Naive thymus-derived CD4-positive, alpha-beta T cell (primary cell): ENCODE results near the gene FBXO28. TPM values are rescaled to one million over a fixed set of nuclear protein-coding genes. Genes with fewer than 3 reads are reported as not detected.

Experiments
- ATAC-seq: fragments of 150-1000 bp; cut with Tn5 transposase; 2 replicates; pipeline ENCODE4 v1.10.0; 2021; ENCODE audit warnings: mild to moderate bottlenecking, moderate library complexity
- CTCF ChIA-PET: fragments of 350-600 bp; sonication (Branson Sonifier 250); formaldehyde crosslinking; loops from one replicate; lab custom pipeline; 2021; ENCODE audit warnings: antibody characterized with exemption; lab: Charles Lee
- POLR2A ChIA-PET: fragments of 350-600 bp; sonication (Branson Sonifier 250); formaldehyde crosslinking; loops from one replicate; lab custom pipeline; 2021; ENCODE audit warnings: antibody characterized with exemption, inconsistent platforms; lab: Charles Lee
- DNase-seq, 9 donors: peaks; one replicate each; pipeline versions ENCODE4 v3.0.0 to v3.0.0-alpha.2; 2020 to 2022; ENCODE audit warnings: mixed read lengths in 1 of 9
- H3K27ac ChIP-seq: one replicate; pipeline ENCODE4 v1.7.0; 2013; ENCODE audit warnings: mild to moderate bottlenecking, low read depth, low read length, moderate library complexity
- H3K27me3 ChIP-seq, 2 donors: one replicate each; pipeline ENCODE4 v1.7.0; 2013; ENCODE audit warnings: low read length in 2 of 2, mild to moderate bottlenecking in 2 of 2, moderate library complexity in 2 of 2; ENCODE audit not compliant: control insufficient read depth in 2 of 2, insufficient read depth in 2 of 2
- H3K36me3 ChIP-seq, 3 experiments: 1 replicate in 2 of 3; 2 replicates in 1 of 3; pipeline ENCODE4 v1.7.0; 2013; ENCODE audit warnings: low read length in 3 of 3, mild to moderate bottlenecking in 3 of 3, moderate library complexity in 1 of 3; ENCODE audit not compliant: insufficient read depth in 3 of 3, control insufficient read depth in 2 of 3
- H3K4me1 ChIP-seq, 2 donors: one replicate each; pipeline ENCODE4 v1.7.0; 2013; ENCODE audit warnings: low read length in 2 of 2, mild to moderate bottlenecking in 2 of 2, moderate library complexity in 1 of 2; ENCODE audit not compliant: control insufficient read depth in 2 of 2, insufficient read depth in 2 of 2
- H3K4me3 ChIP-seq: 2 replicates; pipeline ENCODE4 v1.7.0; 2013; ENCODE audit warnings: mild to moderate bottlenecking, low read length
- H3K9me3 ChIP-seq, 3 experiments: 1 replicate in 2 of 3; 2 replicates in 1 of 3; pipeline ENCODE4 v1.7.0; 2013; ENCODE audit warnings: low read length in 3 of 3; ENCODE audit not compliant: control insufficient read depth in 2 of 3
- H3K27ac Mint-ChIP-seq, 9 donors: one replicate each; pipeline ENCODE4 v1.8.0; 2020 to 2022; ENCODE audit warnings: mixed read lengths in 9 of 9, mild to moderate bottlenecking in 8 of 9, moderate library complexity in 5 of 9, inconsistent platforms in 2 of 9
- H3K27me3 Mint-ChIP-seq, 5 donors: one replicate each; pipeline ENCODE4 v1.8.0; 2021 to 2022; ENCODE audit warnings: mixed read lengths in 5 of 5, mild to moderate bottlenecking in 1 of 5
- H3K36me3 Mint-ChIP-seq, 5 donors: one replicate each; pipeline ENCODE4 v1.8.0; 2020 to 2022; ENCODE audit warnings: mixed read lengths in 5 of 5, mild to moderate bottlenecking in 3 of 5, inconsistent platforms in 1 of 5
- H3K4me1 Mint-ChIP-seq, 7 donors: one replicate each; pipeline ENCODE4 v1.8.0; 2020 to 2022; ENCODE audit warnings: mixed read lengths in 7 of 7, mild to moderate bottlenecking in 3 of 7, inconsistent platforms in 1 of 7
- H3K4me3 Mint-ChIP-seq, 10 donors: one replicate each; pipeline ENCODE4 v1.8.0; 2020 to 2022; ENCODE audit warnings: mild to moderate bottlenecking in 10 of 10, mixed read lengths in 10 of 10, moderate library complexity in 6 of 10, inconsistent platforms in 2 of 10
- H3K9me3 Mint-ChIP-seq, 11 donors: one replicate each; pipeline ENCODE4 v1.8.0; 2020 to 2022; ENCODE audit warnings: mixed read lengths in 11 of 11, mild to moderate bottlenecking in 4 of 11, inconsistent platforms in 1 of 11, moderate library complexity in 1 of 11
- intact Hi-C, 2 donors: fragments of 100-400 bp; cut with micrococcal nuclease; formaldehyde crosslinking; loops; one replicate each; pipeline ENCODE4 v1.15.1; 2023
- polyA plus RNA-seq, 2 donors: library from polyadenylated mRNA; unstranded; fragments of 300-500 nt; fragmentation: Illumina TruSeq; gene quantifications; one replicate each; pipeline ENCODE4 v1.2.3, GENCODE V29; 2021
- total RNA-seq, 6 experiments: library from RNA in 5 of 6; stranded (reverse) in 5 of 6; gene quantifications; 1 replicate in 5 of 6; 2 replicates in 1 of 6; pipeline ENCODE4 v1.2.3 and lab custom pipeline; 2021 to 2026

FBXO28 gene
- total and polyA plus RNA-seq, 7 experiments from 2014 or later = 15.1 to 37.8 (median 26.2) TPM

GRCh38 chr1:224189561-224189960, 75.7 kb downstream of the FBXO28 start:
- H3K36me3 Mint-ChIP-seq = peaks cover 5 to 43% (median 30%) of the 10 kb centered on the region in 5 donors
- H3K4me3 Mint-ChIP-seq = no peak overlapping the region
- CTCF ChIA-PET = no interaction called here

GRCh38 chr1:224192082-224192788, 78.3 kb downstream of the FBXO28 start:
- H3K27me3 Mint-ChIP-seq = no peaks in the 10 kb centered on the region
- Histone ChIP-seq H3K9me3 (no peaks in the 10 kb centered on the region), H3K36me3 (peaks cover 5 to 40% (median 5%) of the 10 kb centered on the region in 3 experiments), H3K4me3 (no peak overlapping the region), H3K27me3 (no peaks in the 10 kb centered on the region), H3K27ac (no peak overlapping the region), H3K4me1 (peaks cover 0 to 5% of the 10 kb centered on the region in 2 donors)
- ATAC-seq (no peak), DNase-seq (no peak)
- peak overlapping the region in 4 of 9 donors; percentile 51 to 74 (median 56) for H3K27ac Mint-ChIP-seq
- H3K4me1 Mint-ChIP-seq = peaks cover 11 to 37% (median 23%) of the 10 kb centered on the region in 7 donors
- ChIA-PET CTCF (interaction anchor here (0.6 to 0.9 kb wide), 2 partner anchors 14 to 25 kb away, joined by 3 to 8 read pairs; no protein-coding TSS in a partner anchor), POLR2A (interaction anchor here (1.1 kb wide), 1 partner anchor 19 kb away, joined by 3 read pairs; no protein-coding TSS in a partner anchor)
- H3K4me3 Mint-ChIP-seq = peak overlapping the region in 1 of 10 donors; percentile 25
- intact Hi-C loops = no loop called here
- peaks cover 0 to 3% (median 0%) of the 10 kb centered on the region in 11 donors for H3K9me3 Mint-ChIP-seq
- H3K36me3 Mint-ChIP-seq = peaks cover 5 to 40% (median 29%) of the 10 kb centered on the region in 5 donors

More at GRCh38 chr1:224189561-224189960, 75.7 kb downstream of the FBXO28 start:
- DNase-seq = no peak
- H3K36me3 ChIP-seq = peaks cover 5 to 37% (median 5%) of the 10 kb centered on the region in 3 experiments
- H3K4me1 Mint-ChIP-seq = peaks cover 25 to 50% (median 43%) of the 10 kb centered on the region in 7 donors
- ATAC-seq = no peak
- no peaks in the 10 kb centered on the region for H3K27me3 ChIP-seq
- intact Hi-C loops = loop anchor here in 1 of 2 donors (10.0 kb wide), 3 partner anchors 475 to 1475 kb away; partner anchors contain the start of genes AIDA, BROX, CAPN2 and LBR
- no peak overlapping the region for H3K27ac ChIP-seq
- H3K4me3 ChIP-seq = no peak overlapping the region
- H3K9me3 Mint-ChIP-seq = peaks cover 0 to 3% (median 0%) of the 10 kb centered on the region in 11 donors
- peaks cover 11 to 13% of the 10 kb centered on the region in 2 donors for H3K4me1 ChIP-seq
- POLR2A ChIA-PET = no interaction called here
- peak overlapping the region in 4 of 9 donors; percentile 24 to 55 (median 50) for H3K27ac Mint-ChIP-seq
- no peaks in the 10 kb centered on the region for H3K27me3 Mint-ChIP-seq
- no peaks in the 10 kb centered on the region for H3K9me3 ChIP-seq

GRCh38 chr1:224193319-224193966, 79.5 kb downstream of the FBXO28 start:
- CTCF ChIA-PET = interaction anchor here (0.7 to 0.9 kb wide), 2 partner anchors 13 to 19 kb away, joined by 3 read pairs; no protein-coding TSS in a partner anchor
- H3K4me3 ChIP-seq = no peak overlapping the region
- no peaks in the 10 kb centered on the region for H3K9me3 ChIP-seq
- H3K27ac Mint-ChIP-seq = peak overlapping the region in 2 of 9 donors; percentile 30 to 54
- H3K4me3 Mint-ChIP-seq = no peak overlapping the region
- peaks cover 0 to 2% (median 0%) of the 10 kb centered on the region in 11 donors for H3K9me3 Mint-ChIP-seq
- ATAC-seq (no peak), DNase-seq (no peak)
- POLR2A ChIA-PET = interaction anchor here (1.0 to 1.1 kb wide), 2 partner anchors 11 to 21 kb away, joined by 3 read pairs; no protein-coding TSS in a partner anchor
- H3K36me3 ChIP-seq = peaks cover 5 to 40% (median 5%) of the 10 kb centered on the region in 3 experiments
- peaks cover 0 to 3% of the 10 kb centered on the region in 2 donors for H3K4me1 ChIP-seq
- H3K27me3 Mint-ChIP-seq = no peaks in the 10 kb centered on the region
- no peak overlapping the region for H3K27ac ChIP-seq
- intact Hi-C loops = no loop called here
- H3K27me3 ChIP-seq = no peaks in the 10 kb centered on the region
- peaks cover 10 to 31% (median 16%) of the 10 kb centered on the region in 7 donors for H3K4me1 Mint-ChIP-seq
- peaks cover 5 to 34% (median 27%) of the 10 kb centered on the region in 5 donors for H3K36me3 Mint-ChIP-seq

- H3K4me1 ChIP-seq = no peaks in the 10 kb centered on the region
- Mint-ChIP-seq H3K4me1 (peaks cover 2 to 17% (median 9%) of the 10 kb centered on the region in 7 donors), H3K27me3 (no peaks in the 10 kb centered on the region), H3K4me3 (no peak overlapping the region), H3K9me3 (no peaks in the 10 kb centered on the region), H3K36me3 (peaks cover 5 to 21% (median 19%) of the 10 kb centered on the region in 5 donors), H3K27ac (peak overlapping the region in 4 of 9 donors; percentile 34 to 70 (median 48))
- no peak overlapping the region for H3K4me3 ChIP-seq
- DNase-seq (no peak), ATAC-seq (no peak)
- ChIA-PET CTCF (interaction anchor here (0.6 kb wide), 2 partner anchors 51 to 1868 kb away, joined by 3 to 5 read pairs; no protein-coding TSS in a partner anchor), POLR2A (interaction anchor here (1.0 to 2.1 kb wide), 2 partner anchors 14 to 236 kb away, joined by 3 to 5 read pairs; partner anchors contain the start of gene DEGS1)
- no peak overlapping the region for H3K27ac ChIP-seq
- no peaks in the 10 kb centered on the region for H3K9me3 ChIP-seq
- H3K36me3 ChIP-seq = peaks cover 0 to 17% (median 5%) of the 10 kb centered on the region in 3 experiments
- no peaks in the 10 kb centered on the region for H3K27me3 ChIP-seq
- intact Hi-C loops = no loop called here
Measured at GRCh38 chr1:224196813-224197600, 83.1 kb downstream of the FBXO28 start.

- H3K4me1 Mint-ChIP-seq = peaks cover 0 to 11% (median 6%) of the 10 kb centered on the region in 7 donors
- Histone ChIP-seq H3K9me3 (no peaks in the 10 kb centered on the region), H3K4me1 (no peaks in the 10 kb centered on the region), H3K36me3 (peaks cover 0 to 4% (median under 1%) of the 10 kb centered on the region in 3 experiments), H3K27ac (no peak overlapping the region), H3K4me3 (no peak overlapping the region), H3K27me3 (no peaks in the 10 kb centered on the region)
- ATAC-seq (no peak), DNase-seq (no peak)
- intact Hi-C loops = no loop called here
- no peak overlapping the region for H3K4me3 Mint-ChIP-seq
- CTCF ChIA-PET = no interaction called here
- H3K36me3 Mint-ChIP-seq = peaks cover 5 to 16% (median 12%) of the 10 kb centered on the region in 5 donors
- POLR2A ChIA-PET = interaction anchor here (0.7 to 1.4 kb wide), 3 partner anchors 14 to 343 kb away, joined by 3 read pairs; no protein-coding TSS in a partner anchor
- no peaks in the 10 kb centered on the region for H3K27me3 Mint-ChIP-seq
- no peaks in the 10 kb centered on the region for H3K9me3 Mint-ChIP-seq
- peak overlapping the region in 1 of 9 donors; percentile 19 for H3K27ac Mint-ChIP-seq
Measured at GRCh38 chr1:224198572-224198971, 84.7 kb downstream of the FBXO28 start.
